NCI-H2081 (cell line): ENCODE measurements around the gene SHH.
"Not testable (repeated sequence)": the region's sequence is repeated elsewhere in the genome, so short reads cannot be mapped to it uniquely, and the experiment has no call there.

Experiments used
- DNase-seq, 2 experiments: peaks; one replicate each; lab custom pipeline; 2025; lab: John Stamatoyannopoulos, UW

Gene SHH

DNA sequence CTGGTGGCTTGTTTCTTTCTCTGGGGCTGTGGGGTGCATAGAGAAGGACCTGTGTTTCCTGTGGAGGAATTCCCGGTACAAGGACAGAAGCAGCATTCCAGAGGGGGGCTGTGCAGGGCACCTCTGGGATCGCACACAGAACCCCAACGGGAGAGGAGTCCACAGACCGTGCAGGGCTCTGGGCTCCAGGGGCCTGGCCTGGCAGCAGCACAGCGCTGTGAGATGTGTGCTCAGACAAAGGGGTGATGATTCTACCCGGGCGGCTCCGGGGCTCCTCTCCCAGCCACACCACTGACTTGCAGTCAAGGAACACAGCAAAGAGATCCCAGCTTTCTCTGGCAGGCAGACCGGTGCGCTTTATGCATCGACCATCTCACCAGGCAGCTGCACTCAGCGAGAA is 6.9 kb upstream of the SHH start:
- no peak for DNase-seq

DNA sequence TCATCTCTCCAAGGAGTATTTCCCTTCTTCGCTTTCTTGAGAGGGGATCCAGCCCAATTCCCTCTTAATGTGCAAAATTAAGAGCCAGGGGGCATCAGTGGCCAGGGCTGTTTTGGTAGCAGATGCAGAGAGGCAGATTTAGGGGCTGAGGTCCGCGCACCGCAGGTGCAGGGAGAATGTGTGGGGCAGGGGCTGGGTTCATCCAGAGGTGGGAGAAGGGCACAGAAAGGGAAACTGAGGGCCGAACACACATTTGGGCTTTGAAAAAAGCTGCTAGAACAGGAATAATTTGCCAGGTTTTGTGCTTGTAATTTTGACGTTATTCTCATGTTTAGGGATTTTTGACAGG is 6.5 kb upstream of the SHH start:
- no peak for DNase-seq

DNA sequence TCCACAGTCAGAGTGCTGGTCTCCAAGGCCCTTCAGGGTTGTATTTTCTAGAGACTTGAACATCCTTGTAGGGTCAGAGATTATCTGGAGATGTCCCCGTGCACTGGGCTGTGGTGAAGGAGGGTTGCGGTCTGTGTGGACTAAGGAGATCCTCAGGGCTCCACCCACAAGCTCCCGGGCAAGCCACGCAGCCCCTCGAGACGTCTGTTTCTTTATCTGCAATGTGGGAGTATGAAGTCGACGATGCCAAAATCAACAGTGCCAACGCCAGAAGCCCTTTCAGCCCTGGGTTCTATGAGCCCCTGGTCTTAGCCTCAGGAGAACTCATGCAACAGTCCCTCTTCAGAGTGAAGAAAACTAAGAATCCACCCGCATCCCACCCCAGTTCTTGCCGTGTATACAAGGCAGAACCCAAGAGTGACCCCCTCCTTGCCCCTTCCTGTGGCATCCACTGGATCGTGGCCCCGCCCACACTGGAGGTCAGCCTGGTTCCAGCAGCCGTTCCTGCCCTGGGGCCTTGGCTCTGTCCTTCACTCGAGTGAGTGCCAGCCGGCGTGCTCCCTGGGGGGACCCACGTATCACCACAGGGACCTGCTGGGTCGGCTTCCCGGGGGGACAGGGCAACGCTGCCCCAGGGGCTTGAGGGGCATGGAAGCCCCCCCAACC is 6.0 kb upstream of the SHH start:
- DNase-seq: no peak

DNA sequence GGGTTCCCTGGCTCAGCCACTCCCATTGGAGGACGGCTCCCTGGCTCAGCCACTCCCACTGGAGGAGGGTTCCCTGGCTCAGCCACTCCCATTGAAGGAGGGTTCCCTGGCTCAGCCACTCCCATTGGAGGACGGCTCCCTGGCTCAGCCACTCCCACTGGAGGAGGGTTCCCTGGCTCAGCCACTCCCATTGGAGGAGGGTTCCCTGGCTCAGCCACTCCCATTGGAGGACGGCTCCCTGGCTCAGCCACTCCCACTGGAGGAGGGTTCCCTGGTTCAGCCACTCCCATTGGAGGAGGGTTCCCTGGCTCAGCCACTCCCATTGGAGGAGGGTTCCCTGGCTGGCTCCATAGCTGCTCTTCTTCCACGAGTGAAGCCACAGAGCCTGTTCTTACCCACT is 5.3 kb upstream of the SHH start:
- not testable (repeated sequence) for DNase-seq

DNA sequence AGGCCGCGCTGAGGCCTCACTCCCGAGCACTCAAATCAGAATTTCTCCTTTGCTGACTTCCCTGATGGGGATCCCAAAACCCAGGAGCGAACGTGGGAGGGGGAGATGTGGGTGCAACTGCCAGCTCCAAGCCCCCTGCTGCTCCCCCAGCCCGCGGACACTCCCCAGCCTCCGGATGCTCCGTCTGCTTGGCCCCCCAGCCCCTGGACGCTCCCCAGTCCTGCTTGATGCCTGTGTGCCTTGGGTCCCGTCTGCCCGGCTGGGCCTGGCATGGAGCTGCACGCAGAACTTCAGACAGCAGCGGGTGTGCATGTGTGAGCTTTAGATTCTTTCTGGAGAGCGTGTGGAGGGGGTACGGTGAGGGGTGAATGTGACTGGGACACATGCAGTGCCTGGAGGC is 4.7 kb upstream of the SHH start:
- DNase-seq: no peak

DNA sequence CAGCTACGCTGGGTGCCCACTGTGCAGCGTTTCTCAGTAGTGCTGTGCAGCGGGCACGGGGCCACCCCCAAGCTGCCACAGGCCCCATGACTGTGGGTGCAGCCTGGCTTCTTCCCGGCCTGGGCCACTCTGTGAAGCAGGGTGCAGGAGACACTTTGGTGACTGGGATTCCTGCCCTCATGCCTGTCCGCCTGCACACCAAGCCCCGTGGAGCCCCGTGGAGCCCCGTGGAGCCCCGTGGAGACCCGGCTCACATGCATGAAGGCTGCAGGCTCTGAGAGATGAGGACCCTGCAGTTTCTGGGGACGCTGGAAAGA is 3.9 kb upstream of the SHH start:
- no peak for DNase-seq

DNA sequence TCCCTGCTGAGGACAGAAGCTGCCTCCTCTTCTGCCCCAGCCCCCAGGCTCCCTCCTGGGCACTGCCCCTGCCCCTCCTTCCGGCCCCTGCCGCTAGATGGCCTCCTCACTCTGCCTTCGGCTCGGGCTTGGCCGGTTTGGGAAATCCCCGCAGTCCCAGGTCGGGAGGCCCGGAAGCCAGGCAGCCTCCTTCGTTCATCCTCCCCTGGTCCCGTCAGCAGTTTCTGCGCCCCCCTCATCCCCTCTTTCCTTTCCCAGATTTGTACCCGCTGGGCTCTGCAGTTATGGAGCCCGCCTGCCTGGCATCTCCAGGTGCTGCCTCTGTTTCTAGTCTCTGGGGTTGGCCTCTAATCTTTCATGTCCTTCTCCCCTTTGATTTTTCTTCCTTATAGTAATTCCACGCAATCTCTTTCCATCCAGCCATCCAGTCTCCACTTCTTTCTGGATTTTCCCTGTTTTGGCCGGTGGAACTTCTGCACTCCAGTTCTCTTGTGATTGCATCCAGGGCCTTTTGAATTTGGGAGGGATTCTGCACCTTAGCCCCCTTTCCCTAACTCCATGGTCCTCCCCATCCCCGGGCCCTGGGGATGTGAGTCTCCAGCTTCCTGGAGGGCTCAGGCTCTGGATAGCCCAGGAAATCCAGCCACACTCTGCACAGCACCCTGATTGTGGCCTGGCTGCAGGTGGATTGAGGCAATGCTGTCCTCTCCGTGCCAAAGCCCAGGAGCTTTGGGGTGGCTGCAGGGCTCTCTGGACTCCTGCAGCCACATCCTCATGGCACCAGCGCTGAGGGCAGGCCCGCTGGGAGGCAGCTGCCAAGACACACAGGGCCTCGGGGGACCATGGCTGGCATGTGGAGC is 3.3 kb upstream of the SHH start:
- peak; percentile 16 to 45 for DNase-seq

DNA sequence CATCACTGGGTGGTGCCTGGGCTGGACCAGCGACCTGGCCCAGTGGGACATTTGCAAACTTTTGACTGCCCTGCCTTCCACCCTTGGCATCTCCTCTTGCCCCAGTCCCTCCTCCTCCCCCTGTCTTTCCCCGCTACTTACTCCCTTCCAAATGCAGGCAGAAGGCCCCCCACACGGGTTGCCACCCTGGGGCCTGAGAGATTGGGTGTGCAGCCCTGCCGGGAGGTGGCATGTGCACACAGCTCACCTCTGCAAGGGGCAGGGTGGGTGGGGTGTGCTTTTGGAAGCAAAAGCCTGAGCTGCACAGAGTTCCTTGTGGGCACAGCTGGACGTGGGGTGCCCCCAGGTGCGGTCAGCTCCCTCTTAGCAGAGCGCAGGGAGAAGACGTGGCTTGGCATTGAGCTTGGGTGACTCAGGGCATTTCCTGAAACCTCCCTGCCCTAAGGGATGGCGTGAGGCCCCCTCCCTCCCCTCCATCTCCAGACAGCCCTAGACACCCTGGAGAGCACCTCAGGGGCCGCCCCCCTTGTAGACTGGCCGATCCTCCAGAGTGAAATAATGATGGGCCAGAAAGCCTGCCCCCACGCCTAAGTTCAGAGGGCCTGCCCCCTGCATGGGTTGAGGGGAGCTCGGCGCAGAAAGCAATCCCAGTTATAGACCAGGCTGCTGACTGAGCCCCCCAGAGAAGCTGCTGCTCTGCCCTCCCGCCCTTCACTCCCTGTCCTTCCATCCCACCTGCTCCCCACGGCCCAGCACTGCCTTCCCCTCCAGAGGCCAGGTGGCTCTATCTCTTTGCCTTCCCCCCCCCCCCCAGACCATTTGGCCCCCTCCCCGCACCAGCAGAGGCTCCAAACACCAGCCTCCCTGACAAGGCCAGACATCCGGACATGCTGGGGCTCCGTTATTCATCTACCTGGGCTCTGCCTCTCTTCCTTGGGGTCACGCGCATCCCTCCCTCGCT is 2.3 kb upstream of the SHH start:
- no peak for DNase-seq

DNA sequence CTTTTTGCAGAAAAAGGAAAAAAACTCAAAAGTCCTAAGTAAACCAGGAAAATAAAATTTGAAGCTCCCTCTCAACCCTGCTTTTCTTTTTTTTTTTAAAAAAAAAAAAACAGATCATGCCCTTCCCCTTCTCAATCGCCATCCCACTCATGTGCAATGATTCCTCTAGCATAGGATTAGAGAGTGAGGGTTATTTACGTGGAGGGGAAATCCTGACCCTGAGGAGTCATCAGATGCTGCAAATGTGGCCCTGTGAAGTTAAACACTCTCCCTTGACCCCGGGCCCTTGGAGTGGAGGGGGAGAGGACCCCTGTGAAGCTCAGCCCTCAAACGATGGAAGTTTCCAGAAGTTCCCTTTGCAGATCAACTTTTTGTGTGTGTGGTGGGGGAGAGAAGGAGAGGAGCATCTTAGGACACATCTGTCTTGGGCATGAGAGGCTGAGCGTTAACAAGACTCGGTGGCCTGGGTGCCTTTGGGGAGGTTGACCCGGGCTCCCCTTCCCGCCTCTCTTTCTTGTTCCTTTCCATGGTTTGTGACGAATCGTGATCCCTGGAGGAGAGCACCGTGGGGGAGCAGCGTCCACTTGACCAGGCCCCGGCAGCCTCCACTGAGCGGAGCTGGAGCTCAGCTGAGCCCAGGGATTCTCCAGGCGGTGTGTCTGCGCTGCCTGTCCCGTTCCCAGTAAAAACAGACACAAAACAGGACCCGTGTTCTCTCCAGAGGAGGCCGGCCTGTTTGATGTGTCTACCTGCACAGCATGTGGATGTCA is 1.5 kb upstream of the SHH start:
- no peak for DNase-seq

DNA sequence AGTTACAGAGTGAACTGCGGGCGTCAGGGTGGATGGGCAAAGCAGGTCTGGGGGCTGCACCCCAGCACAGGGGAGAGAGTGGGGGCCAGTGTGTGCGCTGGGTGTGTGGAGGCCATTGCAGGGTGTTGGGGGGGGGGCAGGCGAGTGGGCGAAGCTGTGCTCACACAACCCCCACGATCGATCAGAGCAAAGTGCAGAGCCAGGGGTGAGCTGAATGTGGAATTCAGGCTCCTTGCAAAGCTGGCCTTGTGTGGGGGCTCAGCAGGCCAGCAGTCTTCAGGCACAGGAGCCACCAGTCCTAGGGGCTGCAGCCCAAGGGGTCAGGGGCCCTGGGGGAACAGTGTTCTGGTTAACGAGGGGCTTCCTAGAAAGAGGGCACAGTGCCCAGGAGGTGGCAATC is 862 bp upstream of the SHH start:
- DNase-seq: no peak

DNA sequence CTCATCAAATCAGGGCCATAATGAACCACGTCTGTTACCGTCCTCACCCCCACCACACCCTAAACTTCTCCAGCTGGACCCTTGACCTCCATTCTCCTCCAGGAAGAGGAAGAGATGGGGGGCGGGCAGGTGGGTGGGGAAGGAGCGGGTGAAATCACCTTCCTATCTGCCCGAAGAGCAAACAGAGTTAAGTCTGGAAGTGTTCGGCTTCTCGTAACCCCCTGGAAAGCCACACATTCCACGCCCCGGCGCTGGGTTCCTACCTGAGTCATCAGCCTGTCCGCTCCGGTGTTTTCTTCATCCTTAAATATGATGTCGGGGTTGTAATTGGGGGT is 736 bp downstream of the SHH start:
- no peak for DNase-seq

DNA sequence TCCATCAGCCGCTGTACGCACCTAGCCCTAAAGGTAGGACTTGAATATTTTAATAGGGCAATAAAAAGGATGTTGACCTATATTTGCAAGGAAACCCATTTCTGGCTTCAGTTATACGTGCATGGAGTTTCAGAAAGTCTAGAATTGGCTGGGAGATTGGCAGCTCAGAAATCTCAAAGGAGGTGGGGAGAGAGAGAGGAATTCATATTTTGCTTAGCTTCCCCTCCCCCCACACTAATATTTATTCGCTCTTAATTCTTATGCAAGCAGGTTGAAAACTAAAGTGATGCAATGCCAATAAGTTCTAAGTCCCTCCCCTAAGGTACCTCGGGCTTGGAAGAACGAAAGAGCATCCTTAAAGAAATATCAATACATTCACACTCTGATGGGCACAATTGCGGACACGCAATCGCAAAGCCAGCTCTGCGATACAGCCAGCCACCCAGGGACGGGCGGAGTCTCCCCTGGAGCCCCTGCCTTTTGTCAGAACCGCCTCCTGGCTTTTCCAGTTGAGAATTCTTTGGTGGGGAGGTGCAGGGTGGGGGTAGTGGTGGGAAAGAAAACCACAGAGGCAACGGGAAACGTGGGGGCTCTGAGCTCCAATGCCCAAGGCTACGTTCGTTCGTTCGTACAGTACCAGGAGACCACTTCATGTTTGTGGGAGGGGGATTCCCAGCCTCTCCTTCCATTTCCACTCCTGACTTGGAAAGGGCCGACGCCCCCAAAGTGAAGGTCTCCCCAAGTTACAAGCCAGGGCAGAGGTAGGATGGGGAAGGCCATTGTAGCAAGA is 1.3 kb downstream of the SHH start:
- no peak for DNase-seq

DNA sequence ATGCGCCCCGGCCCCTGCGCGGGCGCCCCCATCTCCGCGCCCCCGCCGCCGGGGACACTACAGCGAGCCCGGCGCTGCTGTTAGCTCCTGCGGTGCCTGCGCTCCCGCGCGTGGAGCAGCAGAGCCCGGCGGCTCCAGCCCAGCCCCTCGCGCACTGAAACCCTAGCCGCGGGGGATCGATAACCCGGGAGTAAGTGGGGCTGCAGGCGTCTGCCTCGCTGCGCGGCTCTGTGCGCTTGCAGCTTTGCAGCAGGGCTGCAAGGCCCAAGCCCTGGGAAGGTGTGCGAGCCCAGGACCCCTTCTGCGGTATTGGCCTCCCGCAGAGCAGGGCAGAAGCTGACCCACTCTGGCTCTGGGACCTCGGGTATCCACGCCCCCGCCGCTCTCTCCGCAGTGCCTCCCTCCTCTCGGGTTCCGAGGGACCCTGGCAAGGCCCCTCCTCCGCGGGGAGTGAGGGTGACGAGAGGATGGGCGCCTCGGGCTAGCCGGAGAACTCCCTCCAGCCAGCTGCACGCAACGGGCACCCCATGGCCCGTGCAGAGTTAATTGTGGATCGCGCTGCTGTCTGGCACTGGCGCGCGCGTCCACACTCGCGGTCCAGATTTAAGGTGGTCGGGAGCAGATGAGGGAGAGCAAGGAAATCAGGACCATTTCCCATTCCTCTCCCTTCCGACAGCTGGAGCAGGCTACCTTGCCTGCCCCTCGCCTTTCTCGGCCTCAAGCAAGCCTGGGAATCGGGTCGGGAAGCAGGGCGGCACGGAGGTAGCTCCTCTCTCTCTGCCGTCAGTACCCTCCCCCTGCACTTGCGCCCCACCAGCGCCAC is 2.1 kb downstream of the SHH start:
- no peak for DNase-seq

DNA sequence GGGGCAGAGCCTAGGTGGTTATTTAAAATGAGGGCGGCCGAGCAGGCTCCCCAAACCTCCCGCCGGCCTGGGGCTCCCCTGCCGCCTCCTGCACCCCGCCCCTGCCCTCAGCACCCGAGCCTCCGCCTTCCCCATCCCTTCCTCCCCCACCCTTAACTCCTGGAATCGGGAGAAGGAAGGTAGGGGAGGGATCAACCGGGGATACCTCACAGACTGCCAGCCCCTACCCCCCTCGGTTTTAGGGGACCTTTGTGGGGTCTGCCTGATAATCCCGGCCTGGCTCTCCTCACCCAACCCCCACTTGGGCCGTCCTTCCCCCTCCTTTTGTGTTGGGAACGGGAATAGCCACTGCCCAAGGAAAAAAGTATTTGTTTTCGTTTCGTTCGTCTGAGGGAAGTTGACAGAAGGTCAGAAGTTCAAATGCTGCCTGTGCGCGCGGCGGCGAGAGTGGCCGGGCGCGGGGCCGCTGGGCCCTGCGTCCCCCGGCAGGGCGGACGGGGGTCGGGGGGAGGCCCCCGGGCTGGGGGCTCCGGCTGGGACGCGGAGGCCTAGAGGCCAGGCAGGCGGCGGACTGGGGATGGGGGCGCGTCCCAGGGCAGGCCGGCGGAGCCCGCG is 2.8 kb downstream of the SHH start:
- DNase-seq: no peak

DNA sequence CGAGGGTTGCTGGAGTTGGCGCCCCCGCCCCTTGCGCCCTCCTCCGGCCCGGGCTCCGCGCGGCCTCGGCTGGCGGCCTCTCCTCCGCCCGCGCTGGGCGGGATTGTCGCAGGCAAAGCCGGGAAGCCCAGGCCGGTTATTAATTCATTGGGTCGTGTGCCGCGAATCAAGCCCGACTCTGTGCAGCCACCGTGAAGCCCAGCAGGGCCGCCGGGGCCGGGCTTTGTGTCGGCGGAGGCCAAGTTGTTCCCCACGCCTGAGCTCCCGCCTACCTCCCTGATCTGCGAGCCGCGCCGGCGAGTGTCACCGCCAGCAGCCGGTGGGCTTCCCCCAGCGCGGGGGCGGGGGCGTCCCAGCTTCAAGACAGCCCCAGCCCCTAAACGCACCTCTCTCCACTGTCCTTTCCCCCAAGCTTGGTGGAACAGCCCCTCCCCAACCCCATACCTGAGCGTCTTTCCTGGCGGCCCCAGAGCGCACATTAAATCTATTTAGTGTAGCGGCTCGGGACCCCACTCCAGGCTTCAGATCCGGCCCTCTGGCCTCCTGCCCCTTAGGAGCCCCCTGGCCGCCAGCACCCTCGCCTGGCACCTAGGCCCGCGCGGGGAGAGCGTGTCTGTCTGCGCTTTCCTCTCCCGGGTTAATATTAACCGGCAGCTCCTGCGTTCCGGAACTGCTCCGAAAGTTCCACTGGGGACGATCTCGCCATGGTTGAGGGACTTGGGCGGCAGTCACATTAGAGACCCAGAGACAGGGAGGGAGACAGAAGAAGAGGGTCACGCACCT is 3.5 kb downstream of the SHH start:
- no peak for DNase-seq

DNA sequence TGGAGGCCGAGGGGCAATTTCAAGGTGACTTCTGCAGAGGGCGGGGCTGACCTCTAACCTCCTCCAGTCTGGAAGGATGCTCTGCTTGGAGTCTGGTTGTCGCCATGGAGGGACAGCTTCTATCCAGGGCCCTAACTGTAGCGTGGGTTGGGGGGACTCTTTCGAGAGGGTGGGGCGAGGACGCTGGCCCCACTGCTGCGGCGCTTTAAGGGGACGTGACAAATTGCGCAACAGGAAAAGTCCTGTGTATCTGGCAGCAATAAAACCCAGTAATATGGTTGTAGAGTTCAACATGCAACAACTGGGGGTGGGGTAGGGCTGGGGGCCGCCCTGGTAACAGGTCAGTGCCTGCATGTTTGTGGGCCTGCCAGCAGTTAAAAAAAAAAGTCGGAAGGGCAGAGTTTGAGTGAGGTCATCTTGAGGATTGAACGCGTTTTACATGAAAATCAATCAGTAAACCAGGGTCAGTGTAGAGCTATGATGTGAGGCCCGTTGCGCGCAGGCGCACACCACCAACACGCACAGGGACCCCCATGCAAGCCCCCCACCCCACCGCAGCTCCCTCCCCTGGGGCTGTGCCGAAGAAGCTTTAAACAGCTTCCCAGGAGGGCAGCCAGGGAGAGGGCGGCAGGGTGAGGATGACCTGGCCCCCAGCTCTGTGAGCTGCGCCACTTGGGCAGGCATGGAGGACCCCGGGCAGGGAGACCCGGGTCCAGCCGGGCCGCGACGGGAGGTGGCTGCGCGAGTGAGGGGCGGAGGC is 4.3 kb downstream of the SHH start:
- no peak for DNase-seq

DNA sequence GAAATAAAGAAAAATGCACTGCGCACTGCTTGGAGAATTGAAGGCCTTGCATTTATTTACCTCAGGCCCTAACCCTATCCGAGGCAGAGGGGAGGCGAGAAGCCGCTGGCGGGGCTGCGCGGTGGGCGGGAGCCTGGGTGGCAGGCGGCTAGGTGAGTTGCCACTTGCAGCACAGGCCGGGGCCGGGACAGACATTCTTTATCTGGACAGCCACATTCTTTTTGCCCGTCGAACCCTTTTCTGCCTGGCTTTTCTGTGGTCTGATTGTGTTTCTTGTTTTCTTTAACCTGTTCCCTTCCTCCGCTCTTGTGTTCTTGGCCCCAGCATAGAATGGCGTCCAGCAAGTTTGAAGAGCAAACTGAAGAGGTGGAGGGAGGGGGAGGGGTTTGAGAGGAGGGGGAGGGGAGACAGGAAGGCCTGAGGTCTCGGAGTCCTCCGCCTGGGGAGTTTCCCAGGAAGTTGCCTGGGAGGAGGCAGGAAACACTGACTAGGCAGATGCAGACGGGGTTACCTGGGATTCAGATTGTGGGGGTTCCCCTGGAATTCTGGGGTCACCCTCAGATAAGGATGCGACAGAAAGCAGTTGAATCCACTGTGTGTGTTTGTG is 5.1 kb downstream of the SHH start:
- no peak for DNase-seq
